Muscle of arm (tissue), 12 donors: ENCODE data around the gene NKIRAS2. TPM values are rescaled to one million over a fixed set of nuclear protein-coding genes. Genes with fewer than 3 reads are reported as not detected.

Source experiments
- DNase-seq: peaks from one replicate; pipeline ENCODE4 v3.0.0-alpha.2; 2013
- polyA plus RNA-seq, 12 donors: library from polyadenylated mRNA; unstranded; fragments of 120-200 nt; gene quantifications; one replicate each; pipeline ENCODE4 v1.2.1, GENCODE V29; 2013; ENCODE audit not compliant: insufficient read length in 12 of 12

The NKIRAS2 gene
- polyA plus RNA-seq, 12 donors, result 31.0 to 65.9 (median 39.6) TPM; not detected in 1

GRCh38 chr17:42023524-42024349 is 3.8 kb downstream of the NKIRAS2 start:
- no peak for DNase-seq

DNA sequence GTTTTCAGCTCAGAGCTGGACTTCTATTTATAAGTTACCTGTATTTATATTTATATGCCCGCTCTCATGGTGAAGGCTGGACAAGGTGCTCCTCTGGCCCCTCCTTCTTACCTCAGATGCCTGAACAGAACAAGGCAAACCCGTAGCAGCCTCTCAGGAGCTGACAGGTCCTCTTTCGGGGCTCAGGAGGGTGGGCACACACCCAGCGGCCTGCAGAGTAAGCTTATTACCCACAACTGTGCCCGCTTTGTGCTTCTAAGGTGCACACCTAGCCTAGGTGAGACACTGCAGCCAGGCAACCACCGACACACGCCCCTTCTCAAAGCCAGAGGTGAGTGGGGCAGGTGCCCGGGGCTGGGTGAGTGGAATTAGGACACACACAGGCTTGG is 5.3 kb downstream of the NKIRAS2 start:
- no peak for DNase-seq

DNA sequence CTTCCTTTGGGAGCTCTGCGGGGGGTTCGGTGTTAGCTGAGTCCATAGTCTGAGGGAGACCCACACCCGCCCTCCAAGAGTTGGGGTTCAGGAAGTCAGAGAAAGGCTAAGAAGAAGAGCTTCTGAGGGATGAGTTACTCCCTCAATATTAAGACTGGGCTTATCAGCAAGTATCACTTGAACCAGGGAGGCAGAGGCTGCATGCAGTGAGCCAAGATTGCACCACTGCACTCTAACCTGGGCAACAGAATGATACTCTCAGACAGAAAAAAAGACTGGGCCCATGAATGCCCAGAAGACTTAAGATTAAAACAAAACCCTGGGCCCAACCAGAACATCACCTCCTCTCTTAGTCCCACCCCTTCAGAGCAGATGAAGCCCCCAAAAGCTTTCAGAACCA is 6.0 kb downstream of the NKIRAS2 start:
- no peak for DNase-seq

GRCh38 chr17:42026857-42027589 is 7.1 kb downstream of the NKIRAS2 start:
- DNase-seq, result no peak

GRCh38 chr17:42027590-42027889 is 7.7 kb downstream of the NKIRAS2 start:
- DNase-seq, result no peak

GRCh38 chr17:42027961-42028790 is 8.3 kb downstream of the NKIRAS2 start:
- DNase-seq, result no peak

GRCh38 chr17:42028791-42029127 is 8.9 kb downstream of the NKIRAS2 start:
- no peak for DNase-seq

DNA sequence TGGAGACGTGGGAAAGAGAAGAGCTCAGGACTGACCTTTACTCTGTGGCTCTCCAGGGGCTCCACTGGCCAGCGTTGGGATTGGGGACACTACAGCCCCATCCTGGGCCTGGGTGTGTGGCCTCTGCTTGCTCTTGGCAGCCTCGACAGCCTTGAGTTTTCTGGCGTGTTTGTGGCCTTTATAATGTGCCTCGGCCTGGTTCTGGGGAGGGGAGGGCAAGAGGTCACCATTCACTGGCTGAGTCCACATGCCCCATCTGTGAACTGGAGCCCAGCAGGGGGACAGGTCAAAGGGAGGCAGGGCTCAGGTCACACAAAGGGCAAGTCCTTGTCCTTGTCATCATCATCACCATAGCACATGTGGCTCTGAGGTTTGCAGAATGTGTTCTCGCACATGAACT is 11.7 kb downstream of the NKIRAS2 start:
- no peak for DNase-seq

GRCh38 chr17:42034059-42034458 is 14.2 kb downstream of the NKIRAS2 start:
- DNase-seq, result no peak

- DNase-seq, result no peak
Observed at GRCh38 chr17:42038221-42038973, 18.5 kb downstream of the NKIRAS2 start.

GRCh38 chr17:42039794-42040763 is 20.2 kb downstream of the NKIRAS2 start:
- no peak for DNase-seq

DNA sequence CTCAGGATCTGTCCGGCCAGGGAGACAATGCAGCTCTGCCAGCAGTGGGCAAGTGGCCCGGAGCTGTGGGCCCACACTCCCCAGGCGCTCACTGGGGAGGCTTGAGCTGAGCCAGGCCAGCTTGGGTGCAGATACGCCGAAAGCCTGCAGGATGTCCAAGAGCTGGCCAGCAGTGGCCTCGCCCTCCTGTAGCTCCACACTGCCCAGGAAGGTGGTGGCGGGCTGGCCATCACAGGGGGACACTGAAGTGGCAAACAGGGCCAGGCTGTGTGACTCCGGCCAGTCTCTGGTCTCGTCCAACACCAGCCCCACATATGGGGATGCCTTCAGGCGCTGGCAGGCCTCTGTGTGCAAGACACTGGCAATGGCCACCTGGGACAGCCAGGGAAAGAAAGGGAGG is 20.9 kb downstream of the NKIRAS2 start:
- DNase-seq, result no peak

DNA sequence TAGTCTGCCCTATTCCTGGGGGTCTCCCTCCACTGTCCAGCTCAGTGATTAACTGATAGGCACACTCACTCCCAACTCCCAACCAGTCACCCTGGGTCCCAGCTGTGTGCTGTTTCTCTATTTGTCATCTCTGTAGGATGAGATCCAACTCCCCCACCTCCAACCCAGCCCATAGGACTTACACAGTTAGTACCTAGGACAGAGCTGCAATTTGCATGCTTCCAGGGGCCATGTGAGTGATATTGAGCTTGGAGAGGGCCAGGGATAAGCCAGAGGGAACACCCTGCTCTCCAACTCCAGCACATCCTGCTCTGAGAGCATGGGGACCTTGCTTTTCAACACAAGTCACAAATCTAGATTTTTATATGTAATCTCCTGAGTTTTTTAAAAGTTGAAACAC is 21.7 kb downstream of the NKIRAS2 start:
- DNase-seq, result no peak

GRCh38 chr17:42042598-42043319 is 22.9 kb downstream of the NKIRAS2 start:
- no peak for DNase-seq

- DNase-seq, result no peak
Observed at GRCh38 chr17:42045719-42046118, 25.8 kb downstream of the NKIRAS2 start.

GRCh38 chr17:42047343-42047742 is 27.5 kb downstream of the NKIRAS2 start:
- no peak for DNase-seq

- DNase-seq, result no peak
Observed at GRCh38 chr17:42049834-42050392, 30.0 kb downstream of the NKIRAS2 start.

DNA sequence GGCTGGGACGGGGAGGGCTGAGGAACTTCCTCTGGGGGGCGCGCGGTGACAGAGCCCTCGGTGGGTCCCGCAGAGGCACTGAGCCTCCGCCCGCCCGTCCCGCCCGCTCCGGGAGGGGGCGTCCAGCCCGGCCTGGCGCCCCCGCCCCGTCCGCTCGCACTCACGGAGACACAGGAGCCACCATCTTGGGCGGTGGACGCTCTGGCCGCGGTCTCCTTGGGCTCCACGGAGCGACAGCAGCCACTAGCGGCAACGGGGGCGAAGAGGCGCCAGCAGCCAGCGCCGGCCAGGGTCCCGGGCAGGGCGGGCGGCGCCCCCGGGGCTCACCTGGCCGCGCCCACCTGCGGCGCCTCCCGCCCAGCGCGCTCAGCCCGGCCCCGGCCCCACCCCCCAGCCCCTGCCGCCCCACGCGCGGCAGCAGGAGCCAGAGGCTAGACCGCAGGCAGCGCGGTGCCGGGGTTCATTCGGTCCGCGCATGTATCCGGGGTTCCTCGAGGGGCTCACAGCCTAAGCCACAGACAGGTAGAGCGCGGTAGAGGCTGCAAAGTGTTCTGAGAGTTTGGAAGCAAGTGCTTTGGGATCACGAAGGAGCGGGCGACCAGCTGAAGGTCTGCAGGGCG is 30.6 kb downstream of the NKIRAS2 start, which contains the start of gene C17orf113:
Gene C17orf113 (minus strand): TSS at position 209 of the 620 bp plus-strand sequence. CDS start 7,225 bp downstream, outside the sequence.
- peak; percentile 41 for DNase-seq

DNA sequence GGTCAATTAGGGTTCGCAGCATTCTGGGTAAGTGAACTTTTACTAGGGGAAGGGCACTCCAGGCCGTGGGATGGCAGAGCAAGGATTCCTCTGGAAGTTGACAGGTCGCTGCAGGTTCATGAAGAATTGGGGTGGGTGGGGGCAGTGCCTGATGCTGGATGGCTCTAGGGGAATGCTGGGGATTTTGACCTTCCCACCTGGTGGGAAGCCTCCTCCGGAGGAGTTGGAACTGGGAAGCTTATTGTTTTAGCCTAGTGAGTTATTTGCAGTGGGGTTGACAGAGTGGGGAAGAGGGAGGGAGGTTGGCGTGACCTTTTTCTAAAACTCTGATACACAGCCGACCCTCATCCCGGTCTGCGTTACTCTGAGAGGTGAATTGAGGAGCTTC is 31.1 kb downstream of the NKIRAS2 start:
- no peak for DNase-seq
